ENCODE data around the gene PYCR2.

PYCR2 gene

GRCh38 chr1:225873281-225873850, 50.7 kb downstream of the PYCR2 start:
- no peak for DNase-seq

DNA sequence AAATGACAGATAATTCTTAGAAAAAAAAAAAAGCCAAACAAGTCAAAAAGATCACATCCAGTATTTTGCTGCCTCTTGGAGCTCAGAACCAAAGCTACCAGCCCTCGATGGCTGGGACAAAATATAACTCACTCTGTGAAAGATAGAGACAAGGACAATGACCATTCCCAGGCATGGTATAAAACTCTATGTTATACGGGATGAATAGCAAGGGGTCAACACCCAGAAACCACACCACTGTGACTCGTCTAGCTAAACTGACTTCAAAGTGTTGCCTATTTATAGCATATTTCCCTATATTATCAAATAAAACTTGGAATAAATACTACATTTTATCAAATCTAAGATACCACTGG, 52.0 kb downstream of the PYCR2 start:
- DNase-seq: no peak

DNA sequence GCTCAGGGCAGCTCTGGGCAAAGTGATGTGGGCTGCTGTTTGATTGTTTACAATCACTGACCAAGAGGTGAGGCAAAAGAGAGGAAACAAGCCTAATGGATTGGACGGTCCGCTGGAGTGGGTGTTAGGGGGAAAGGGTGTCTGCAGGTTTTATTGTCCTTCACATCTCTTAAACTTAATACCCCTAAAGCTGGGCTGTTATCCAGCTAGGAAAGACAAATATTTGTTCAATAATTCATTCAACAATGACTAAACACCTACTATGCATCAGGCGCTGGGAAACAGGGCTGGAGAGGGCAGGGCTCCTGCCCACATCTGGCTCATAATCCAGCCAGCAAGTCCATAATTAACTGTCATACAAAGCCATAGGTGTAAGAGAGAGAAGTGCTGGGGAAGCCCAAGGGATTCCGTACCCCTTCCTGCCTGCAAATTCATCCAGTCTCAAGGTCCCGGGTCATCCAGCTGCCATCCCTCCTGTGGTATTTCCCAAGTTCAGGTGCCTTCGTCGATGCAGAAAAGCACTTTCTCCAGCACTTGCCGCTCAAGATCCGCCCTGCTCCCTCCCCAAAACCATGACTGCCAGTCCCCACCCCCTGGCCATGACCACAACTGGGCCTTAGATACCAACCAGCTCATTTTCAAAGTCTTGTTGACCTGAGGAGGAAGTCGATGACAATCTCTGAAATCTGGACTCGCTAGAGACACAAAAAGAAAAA, 52.5 kb downstream of the PYCR2 start:
- DNase-seq: no peak

- DNase-seq: no peak
Measured at GRCh38 chr1:225870911-225871310, 53.1 kb downstream of the PYCR2 start.

Data from effector CD4-positive, alpha-beta T cell (primary cell).